ENCODE data around the gene WFDC13. TPM values are rescaled to one million over a fixed set of nuclear protein-coding genes. Genes with fewer than 3 reads are reported as not detected.
"Not testable (repeated sequence)": the region's sequence is repeated elsewhere in the genome, so short reads cannot be mapped to it uniquely, and the experiment has no call there.

WFDC13 gene
- total RNA-seq, 1 donor from 2014 or later, result not detected

- TF ChIP-seq CTCF (IDR thresholded peaks at IDR 0.05), result no peak
- H3K4me1 Mint-ChIP-seq, result peaks cover under 1% of the 10 kb centered on the region
- H3K27ac Mint-ChIP-seq, result no peak overlapping the region
- DNase-seq (no peak), ATAC-seq (ENCODE audit: low read depth) (no peak)
- no peaks in the 10 kb centered on the region for H3K9me3 Mint-ChIP-seq
- POLR2A ChIA-PET, result no interaction called here
- no peak overlapping the region for H3K4me3 Mint-ChIP-seq
- no peaks in the 10 kb centered on the region for H3K36me3 Mint-ChIP-seq (ENCODE audit: low read depth)
- CTCF ChIA-PET, result no interaction called here
- peaks cover 24% of the 10 kb centered on the region for H3K27me3 Mint-ChIP-seq
- intact Hi-C loops (cut with micrococcal nuclease), result no loop called here
Measured at GRCh38 chr20:45695496-45695895, 6.3 kb upstream of the WFDC13 start.

- H3K27ac Mint-ChIP-seq, result no peak overlapping the region
- ChIA-PET POLR2A (no interaction called here), CTCF (no interaction called here)
- no peak overlapping the region for H3K4me3 Mint-ChIP-seq
- TF ChIP-seq CTCF (IDR thresholded peaks at IDR 0.05), result no peak
- H3K9me3 Mint-ChIP-seq, result no peaks in the 10 kb centered on the region
- intact Hi-C loops (cut with micrococcal nuclease), result no loop called here
- peaks cover 11% of the 10 kb centered on the region for H3K27me3 Mint-ChIP-seq
- ATAC-seq (ENCODE audit: low read depth) (no peak), DNase-seq (no peak)
- no peaks in the 10 kb centered on the region for H3K36me3 Mint-ChIP-seq (ENCODE audit: low read depth)
- peaks cover 9% of the 10 kb centered on the region for H3K4me1 Mint-ChIP-seq
Measured at GRCh38 chr20:45701104-45701503, 734 bp upstream of the WFDC13 start.

DNA sequence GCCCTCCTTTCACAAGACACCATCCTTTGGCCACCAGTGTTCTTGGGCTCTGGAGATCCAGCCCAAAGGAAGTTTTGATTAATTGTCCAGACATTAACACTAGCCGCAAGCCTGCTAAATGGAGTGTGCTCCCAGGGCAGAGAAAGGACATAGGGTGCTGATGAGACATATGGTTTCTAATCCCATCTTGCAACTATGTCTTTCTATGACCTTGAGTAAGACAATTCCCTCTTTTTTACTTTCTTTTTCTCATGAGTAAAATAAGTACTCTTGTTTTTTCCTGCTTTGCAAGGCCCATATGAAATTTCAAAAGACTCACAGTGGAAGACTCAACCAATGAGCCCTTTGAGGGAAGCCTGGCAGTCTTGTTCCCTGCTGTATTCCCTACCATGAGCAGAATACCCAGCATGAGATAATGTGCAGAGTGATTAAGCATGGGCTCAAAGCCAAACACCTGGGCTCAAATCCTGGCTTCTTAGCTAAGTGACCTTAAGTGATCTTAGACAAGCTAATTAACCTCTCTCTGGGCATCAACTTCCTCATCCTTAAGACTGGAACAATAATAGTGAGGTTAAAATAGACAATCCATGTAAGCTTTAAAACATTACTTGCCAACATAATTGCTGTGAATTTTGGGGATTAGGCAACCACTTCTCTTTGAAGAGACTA lies 3.3 kb downstream of the WFDC13 start, which contains the start of gene WFDC10B:
Gene WFDC10B (minus strand): TSS at position 51 of the 669 bp plus-strand sequence. CDS start 19,027 bp downstream, outside the sequence.
- TF ChIP-seq CTCF (IDR thresholded peaks at IDR 0.05), result no peak
- ATAC-seq (ENCODE audit: low read depth) (no peak), DNase-seq (no peak)
- intact Hi-C loops (cut with micrococcal nuclease), result no loop called here
- Mint-ChIP-seq H3K9me3 (no peaks in the 10 kb centered on the region), H3K27me3 (peaks cover 17% of the 10 kb centered on the region), H3K4me3 (no peak within 1 kb of the TSS), H3K4me1 (peaks cover 9% of the 10 kb centered on the region), H3K36me3 (ENCODE audit: low read depth) (no peaks in the 10 kb centered on the region), H3K27ac (no peak within 1 kb of the TSS)
- CTCF ChIA-PET, result no interaction called here
- POLR2A ChIA-PET, result no interaction called here

DNA sequence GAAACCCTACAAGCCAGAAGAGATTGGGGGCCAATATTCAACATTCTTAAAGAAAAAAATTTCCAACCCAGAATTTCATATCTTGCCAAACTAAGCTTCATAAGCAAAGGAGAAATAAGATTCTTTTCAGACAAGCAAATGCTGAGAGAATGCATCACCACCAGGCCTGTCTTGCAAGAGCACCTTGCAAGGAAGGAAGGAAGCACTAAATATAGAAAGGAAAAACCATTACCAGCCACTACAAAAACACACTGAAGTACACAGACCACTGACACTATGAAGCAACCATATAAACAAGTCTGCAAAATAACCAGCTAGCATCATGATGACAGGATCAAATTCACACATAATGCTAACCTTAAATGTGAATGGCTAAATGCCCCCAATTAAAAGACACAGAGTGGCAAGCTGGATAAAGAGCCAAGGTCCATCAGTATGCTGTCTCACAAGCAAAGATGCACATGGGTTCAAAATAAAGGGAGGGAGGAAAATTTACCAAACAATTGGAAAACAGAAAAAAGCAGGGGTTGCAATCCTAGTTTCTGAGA lies 14.4 kb downstream of the WFDC13 start:
- H3K27me3 Mint-ChIP-seq; POLR2A ChIA-PET; ATAC-seq (ENCODE audit: low read depth); intact Hi-C loops (cut with micrococcal nuclease); H3K9me3 Mint-ChIP-seq; H3K36me3 Mint-ChIP-seq (ENCODE audit: low read depth); DNase-seq; CTCF ChIA-PET; H3K27ac Mint-ChIP-seq: not testable (repeated sequence)
- peak overlapping the region; percentile 29 for H3K4me3 Mint-ChIP-seq
- H3K4me1 Mint-ChIP-seq, result peaks cover 39% of the 10 kb centered on the region

- POLR2A ChIA-PET, result no interaction called here
Measured at GRCh38 chr20:45722047-45722446, 20.2 kb downstream of the WFDC13 start, which contains the start of gene SPINT4. Gene SPINT4 (plus strand): TSS chr20:45722347. CDS start chr20:45722368, 21 bp downstream.

More at GRCh38 chr20:45722047-45722446, 20.2 kb downstream of the WFDC13 start, which contains the start of gene SPINT4:
- no peak for DNase-seq
- Mint-ChIP-seq H3K27ac (no peak within 1 kb of the TSS), H3K4me1 (peaks cover 6% of the 10 kb centered on the region), H3K9me3 (peaks cover 6% of the 10 kb centered on the region), H3K36me3 (ENCODE audit: low read depth) (no peaks in the 10 kb centered on the region), H3K27me3 (peaks cover 15% of the 10 kb centered on the region), H3K4me3 (no peak within 1 kb of the TSS)
- no peak for TF ChIP-seq CTCF (IDR thresholded peaks at IDR 0.05)
- ATAC-seq (ENCODE audit: low read depth), result no peak
- intact Hi-C loops (cut with micrococcal nuclease), result no loop called here
- CTCF ChIA-PET, result no interaction called here
